CD4-positive, alpha-beta T cell treated with Interleukin-6 for 4 hours (primary cell): ENCODE data around the gene OR2T5.
"Not testable (repeated sequence)": the region's sequence is repeated elsewhere in the genome, so short reads cannot be mapped to it uniquely, and the experiment has no call there.

Source experiments
- DNase-seq: peaks from one replicate; pipeline ENCODE4 v3.0.0-alpha.2; 2020; ENCODE audit warnings: mixed read lengths

Gene OR2T5

GRCh38 chr1:248507773-248508172 lies 19.4 kb downstream of the OR2T5 start, which contains the start of gene OR2G6:
Gene OR2G6 (plus strand): TSS chr1:248508073. CDS start chr1:248521647, 13,574 bp downstream.
- not testable (repeated sequence) for DNase-seq

- DNase-seq, result not testable (repeated sequence)
Measured at GRCh38 chr1:248510217-248510616, 21.8 kb downstream of the OR2T5 start.

GRCh38 chr1:248521856-248522255 lies 33.5 kb downstream of the OR2T5 start:
- no peak for DNase-seq

- not testable (repeated sequence) for DNase-seq
Measured at GRCh38 chr1:248537449-248537848, 49.1 kb downstream of the OR2T5 start.
